Lower leg skin (tissue), 4 donors: ENCODE measurements around the gene UTF1. TPM values are rescaled to one million over a fixed set of nuclear protein-coding genes. Genes with fewer than 3 reads are reported as not detected.

Experiments used
- DNase-seq, 2 donors: peaks; one replicate each; pipeline ENCODE4 v3.0.0-alpha.2; 2019; ENCODE audit warnings: low spot score in 2 of 2
- H3K4me3 ChIP-seq: fragments of 200-600 bp; sonication (generic); 2 replicates; pipeline ENCODE4 v1.5.1; 2017; ENCODE audit warnings: mild to moderate bottlenecking, low read depth; ENCODE audit not compliant: poor library complexity, severe bottlenecking
- POLR2A ChIP-seq, 2 donors: fragments of 450-650 bp; IDR thresholded peaks; one replicate each; pipeline ENCODE4 v1.6.1; 2016 to 2017; ENCODE audit warnings: antibody characterized with exemption in 2 of 2, mild to moderate bottlenecking in 1 of 2, moderate library complexity in 1 of 2
- WGBS, 2 donors: methylation state at CpG; one replicate each; pipeline ENCODE4 v1.1.5; 2018; 5-methylcytosine and 5-hydroxymethylcytosine counted together
- intact Hi-C: fragments of 100-400 bp; cut with DNase I; formaldehyde crosslinking; loops from one replicate; pipeline ENCODE4 v1.15.0; 2023; ENCODE audit warnings: low total_unique reads
- total RNA-seq, 4 donors: library from RNA; depleted of rRNA; stranded (reverse); fragments of >200 nt; gene quantifications; one replicate each; pipeline ENCODE4 v1.1.0, GENCODE V29; 2016
- TF ChIP-seq, protein P1 (sequence below), 3 donors: fragments of 450-650 bp; IDR thresholded peaks; one replicate each; pipeline ENCODE4 v1.5.1; 2016; ENCODE audit warnings: antibody characterized with exemption in 3 of 3, mild to moderate bottlenecking in 3 of 3, moderate library complexity in 2 of 3

Gene UTF1
- total RNA-seq, 4 donors from 2014 or later, result not detected

DNA sequence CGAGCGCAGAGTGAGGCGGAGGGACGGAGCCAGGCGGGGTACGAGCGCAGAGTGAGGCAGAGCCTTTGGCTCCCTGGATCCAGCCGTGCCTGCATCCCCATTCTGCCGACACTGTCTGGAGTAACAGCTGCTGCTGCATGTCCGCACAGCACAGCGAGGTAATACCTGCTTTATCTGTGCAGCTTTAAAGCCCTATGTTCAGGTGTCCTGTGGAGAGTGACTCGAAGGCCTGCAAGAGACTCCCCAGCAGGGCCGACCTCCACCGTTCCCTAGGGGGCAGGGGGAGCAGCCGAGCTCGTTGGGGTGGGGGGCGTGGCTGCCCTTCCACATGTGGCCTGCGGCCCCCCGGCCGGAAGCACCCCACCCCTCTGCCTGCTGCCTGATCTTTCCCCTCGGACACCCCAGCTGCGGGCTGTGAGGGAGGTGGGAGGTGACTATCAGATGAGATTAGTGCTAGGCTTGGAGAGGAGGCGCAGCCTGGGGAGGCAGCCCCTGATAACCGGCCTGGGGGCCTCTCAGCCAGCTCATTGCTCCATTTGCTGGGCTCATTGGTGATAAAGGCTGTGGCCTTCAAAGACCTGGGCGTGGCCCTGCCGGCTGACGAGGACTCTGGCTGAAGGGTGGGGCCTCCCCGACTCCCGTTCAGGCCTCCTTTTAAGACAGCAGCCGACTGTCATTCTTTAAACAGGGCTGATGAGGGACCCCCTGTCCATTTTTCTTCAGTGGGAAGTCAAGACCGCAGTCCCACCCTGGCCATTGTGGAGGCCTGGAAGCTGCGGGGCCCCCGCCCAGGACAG lies 15.6 kb downstream of the UTF1 start:
- TF ChIP-seq, protein P1, sequence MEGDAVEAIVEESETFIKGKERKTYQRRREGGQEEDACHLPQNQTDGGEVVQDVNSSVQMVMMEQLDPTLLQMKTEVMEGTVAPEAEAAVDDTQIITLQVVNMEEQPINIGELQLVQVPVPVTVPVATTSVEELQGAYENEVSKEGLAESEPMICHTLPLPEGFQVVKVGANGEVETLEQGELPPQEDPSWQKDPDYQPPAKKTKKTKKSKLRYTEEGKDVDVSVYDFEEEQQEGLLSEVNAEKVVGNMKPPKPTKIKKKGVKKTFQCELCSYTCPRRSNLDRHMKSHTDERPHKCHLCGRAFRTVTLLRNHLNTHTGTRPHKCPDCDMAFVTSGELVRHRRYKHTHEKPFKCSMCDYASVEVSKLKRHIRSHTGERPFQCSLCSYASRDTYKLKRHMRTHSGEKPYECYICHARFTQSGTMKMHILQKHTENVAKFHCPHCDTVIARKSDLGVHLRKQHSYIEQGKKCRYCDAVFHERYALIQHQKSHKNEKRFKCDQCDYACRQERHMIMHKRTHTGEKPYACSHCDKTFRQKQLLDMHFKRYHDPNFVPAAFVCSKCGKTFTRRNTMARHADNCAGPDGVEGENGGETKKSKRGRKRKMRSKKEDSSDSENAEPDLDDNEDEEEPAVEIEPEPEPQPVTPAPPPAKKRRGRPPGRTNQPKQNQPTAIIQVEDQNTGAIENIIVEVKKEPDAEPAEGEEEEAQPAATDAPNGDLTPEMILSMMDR (IDR thresholded peaks at IDR 0.05), result no peak
- TF ChIP-seq POLR2A (IDR thresholded peaks at IDR 0.05), result no peak
- 55 to 56% methylated on average over 26 to 28 of the region's 33 CpGs for WGBS, 2 donors
- intact Hi-C loops, result no loop called here
- no peak for DNase-seq
- H3K4me3 ChIP-seq, result no peak overlapping the region

DNA sequence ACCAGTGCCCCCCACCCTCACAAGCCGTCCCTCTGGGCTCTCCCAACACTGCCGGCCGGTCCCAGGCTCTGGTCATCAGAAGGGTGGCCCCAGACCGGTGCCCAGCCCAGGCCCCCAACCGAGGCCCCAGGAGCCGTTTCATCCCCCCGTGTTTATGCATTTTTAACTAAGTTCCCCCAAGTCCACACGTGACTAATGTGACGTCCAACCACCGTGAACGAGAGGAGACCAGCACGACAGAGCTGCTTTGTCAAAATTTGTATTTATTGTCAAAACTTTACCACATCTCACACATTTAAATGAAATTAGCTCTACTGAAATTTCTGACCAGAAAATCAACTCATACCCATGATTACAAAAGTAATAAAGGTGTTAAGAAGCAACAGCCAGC lies 16.2 kb downstream of the UTF1 start:
- WGBS, 2 donors, result 45 to 75% methylated on average over 12 of the region's 12 CpGs

DNA sequence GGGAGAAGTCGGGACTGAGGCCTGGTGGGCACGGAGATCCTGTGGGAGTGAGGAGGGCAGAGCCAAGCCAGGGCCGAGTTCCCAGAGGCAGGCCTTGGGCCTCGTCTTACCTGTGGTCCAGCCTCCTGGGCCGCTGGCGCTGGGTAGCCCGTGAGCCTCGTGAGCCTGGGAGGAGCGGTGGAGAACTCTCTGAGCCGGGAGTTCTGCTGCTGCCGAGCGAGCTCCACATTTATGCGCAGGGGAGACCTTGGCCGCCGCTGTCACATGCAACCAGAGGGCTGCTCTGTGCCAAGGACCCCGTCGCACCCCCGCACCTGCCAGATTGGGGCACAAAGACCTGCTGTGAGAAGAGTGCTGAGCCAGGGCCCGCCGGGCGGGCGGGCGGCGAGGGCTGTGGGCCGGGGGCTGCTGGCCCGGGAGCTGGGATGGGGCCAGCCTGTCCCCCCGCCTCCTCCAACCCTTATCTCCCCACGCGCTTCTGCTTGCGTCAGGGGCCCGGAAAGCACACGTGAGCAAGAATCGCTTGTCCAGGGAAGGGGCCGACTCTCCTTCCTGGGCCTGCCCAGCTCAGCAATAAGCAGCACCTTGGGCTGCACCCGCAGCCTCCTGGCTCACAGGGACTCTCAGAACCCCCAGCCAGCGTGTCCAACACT lies 17.8 kb downstream of the UTF1 start:
- 82% methylated on average over 33 to 36 of the region's 36 CpGs for WGBS, 2 donors
- DNase-seq, result no peak
- no peak overlapping the region for H3K4me3 ChIP-seq
- intact Hi-C loops, result no loop called here
- no peak for TF ChIP-seq POLR2A (IDR thresholded peaks at IDR 0.05)
- TF ChIP-seq, protein P1 (IDR thresholded peaks at IDR 0.05), result no peak

More for the DNA sequence above, 16.2 kb downstream of the UTF1 start:
- intact Hi-C loops, result no loop called here
- no peak overlapping the region for H3K4me3 ChIP-seq
- DNase-seq, result no peak
- TF ChIP-seq POLR2A (IDR thresholded peaks at IDR 0.05), result no peak
- TF ChIP-seq, protein P1 (IDR thresholded peaks at IDR 0.05), result no peak

DNA sequence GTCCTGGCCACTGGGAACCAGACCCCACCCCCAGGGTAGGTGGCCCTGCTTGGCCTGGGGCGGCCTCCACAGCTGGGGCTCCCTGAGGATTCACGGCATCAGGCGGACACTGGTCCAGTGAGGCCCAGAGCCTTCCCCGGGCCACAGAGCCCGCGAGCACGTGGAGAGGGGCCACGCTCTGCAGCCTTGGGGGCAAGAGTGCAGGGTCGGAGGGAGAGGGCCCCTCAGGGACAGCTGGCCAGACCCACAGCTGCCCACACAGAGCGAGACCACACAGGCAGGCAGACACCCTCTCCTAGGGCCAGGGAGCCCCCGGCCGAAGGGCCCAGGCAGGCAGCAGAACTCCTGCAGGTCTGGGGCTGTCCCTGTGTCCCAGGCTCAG lies 18.3 kb downstream of the UTF1 start:
- no peak overlapping the region for H3K4me3 ChIP-seq

DNA sequence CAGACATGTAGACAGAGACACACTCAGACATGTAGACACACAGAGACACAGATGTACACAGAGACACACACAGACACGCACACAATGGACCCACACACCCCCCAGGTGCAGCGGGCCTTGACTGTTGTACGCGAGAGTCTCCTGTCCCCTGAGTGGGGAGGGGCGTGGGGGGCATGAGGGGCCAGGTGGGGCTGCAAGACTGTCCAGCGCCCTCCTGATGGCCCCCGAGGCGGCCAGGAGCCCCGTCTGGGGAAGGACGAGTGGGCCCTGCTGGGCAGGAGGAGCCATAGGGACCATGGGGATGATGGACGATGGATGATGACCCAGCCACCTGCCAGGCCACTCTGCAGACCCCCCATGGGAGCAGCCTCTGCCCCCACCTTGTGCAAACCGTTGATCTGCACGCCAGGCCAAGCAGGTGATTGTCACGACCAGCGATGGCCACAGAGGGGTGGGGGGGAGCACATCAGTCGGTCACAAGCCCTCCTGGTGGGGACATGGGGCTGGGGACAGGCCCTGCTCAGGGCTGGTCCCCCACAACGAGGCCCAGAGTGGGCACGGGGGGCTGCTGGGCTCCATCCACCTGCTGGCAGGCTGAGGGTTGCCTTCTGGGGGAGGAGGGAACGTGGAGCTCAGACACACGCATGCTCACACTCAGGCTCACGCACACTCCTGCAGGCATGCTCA lies 19.2 kb downstream of the UTF1 start:
- intact Hi-C loops, result no loop called here
- no peak for TF ChIP-seq POLR2A (IDR thresholded peaks at IDR 0.05)
- 60 to 83% methylated on average over 15 to 20 of the region's 21 CpGs for WGBS, 2 donors
- no peak overlapping the region for H3K4me3 ChIP-seq
- no peak for DNase-seq

More for the DNA sequence above, 18.3 kb downstream of the UTF1 start:
- intact Hi-C loops, result no loop called here
- WGBS, 2 donors, result 89 to 93% methylated on average over 9 to 12 of the region's 12 CpGs
- no peak for DNase-seq
- TF ChIP-seq POLR2A (IDR thresholded peaks at IDR 0.05), result no peak
- TF ChIP-seq, protein P1 (IDR thresholded peaks at IDR 0.05), result no peak
